GM10266 (cell line): ENCODE data around the gene LUC7L3.

ENCODE experiments used
- DNase-seq: peaks from one replicate; pipeline ENCODE4 v3.0.0; 2012; ENCODE audit errors: extremely low spot score
- TF ChIP-seq, protein P1 (sequence below): IDR thresholded peaks from 2 replicates; pipeline ENCODE4 v1.5.1; 2012; ENCODE audit warnings: mild to moderate bottlenecking, low read depth; ENCODE audit not compliant: control insufficient read depth, insufficient read depth; ENCODE audit errors: missing control alignments

Gene LUC7L3

GRCh38 chr17:50692448-50693035 lies 26.9 kb upstream of the LUC7L3 start:
- no peak for DNase-seq
- TF ChIP-seq, protein P1, sequence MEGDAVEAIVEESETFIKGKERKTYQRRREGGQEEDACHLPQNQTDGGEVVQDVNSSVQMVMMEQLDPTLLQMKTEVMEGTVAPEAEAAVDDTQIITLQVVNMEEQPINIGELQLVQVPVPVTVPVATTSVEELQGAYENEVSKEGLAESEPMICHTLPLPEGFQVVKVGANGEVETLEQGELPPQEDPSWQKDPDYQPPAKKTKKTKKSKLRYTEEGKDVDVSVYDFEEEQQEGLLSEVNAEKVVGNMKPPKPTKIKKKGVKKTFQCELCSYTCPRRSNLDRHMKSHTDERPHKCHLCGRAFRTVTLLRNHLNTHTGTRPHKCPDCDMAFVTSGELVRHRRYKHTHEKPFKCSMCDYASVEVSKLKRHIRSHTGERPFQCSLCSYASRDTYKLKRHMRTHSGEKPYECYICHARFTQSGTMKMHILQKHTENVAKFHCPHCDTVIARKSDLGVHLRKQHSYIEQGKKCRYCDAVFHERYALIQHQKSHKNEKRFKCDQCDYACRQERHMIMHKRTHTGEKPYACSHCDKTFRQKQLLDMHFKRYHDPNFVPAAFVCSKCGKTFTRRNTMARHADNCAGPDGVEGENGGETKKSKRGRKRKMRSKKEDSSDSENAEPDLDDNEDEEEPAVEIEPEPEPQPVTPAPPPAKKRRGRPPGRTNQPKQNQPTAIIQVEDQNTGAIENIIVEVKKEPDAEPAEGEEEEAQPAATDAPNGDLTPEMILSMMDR: no peak

DNA sequence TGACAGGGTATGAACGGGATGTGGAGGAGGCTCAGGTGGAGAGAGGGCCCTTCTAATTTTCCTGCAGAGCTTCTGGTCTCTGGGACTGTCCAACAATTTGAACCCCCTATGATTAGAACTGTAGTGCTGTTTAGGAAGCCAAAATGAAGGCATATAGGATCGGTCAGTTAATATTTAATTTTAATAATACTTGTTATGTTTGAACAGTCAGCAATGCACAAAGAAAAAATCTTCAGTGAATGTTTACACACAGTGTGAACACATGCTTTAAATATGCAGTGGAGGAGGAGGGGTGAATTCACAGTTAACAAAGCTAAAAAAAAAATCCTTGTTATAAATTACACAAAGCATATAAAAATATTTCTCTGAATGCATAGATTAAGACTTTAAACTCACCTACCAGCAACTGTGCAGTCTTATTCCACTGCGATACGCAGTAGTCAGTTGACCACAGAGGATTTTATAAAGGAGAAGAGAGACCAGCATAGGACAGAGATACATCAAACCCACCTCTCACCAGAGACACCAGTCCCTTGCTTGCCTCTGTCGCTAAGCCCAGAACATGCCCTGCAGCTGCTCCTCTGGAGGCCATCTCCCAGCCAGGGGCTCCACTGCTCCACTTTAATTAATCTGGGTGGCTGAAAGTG lies 26.2 kb upstream of the LUC7L3 start:
- TF ChIP-seq, protein P1: no peak
- no peak for DNase-seq

- TF ChIP-seq, protein P1: no peak
- no peak for DNase-seq
Measured at GRCh38 chr17:50696365-50696879, 23.0 kb upstream of the LUC7L3 start.

DNA sequence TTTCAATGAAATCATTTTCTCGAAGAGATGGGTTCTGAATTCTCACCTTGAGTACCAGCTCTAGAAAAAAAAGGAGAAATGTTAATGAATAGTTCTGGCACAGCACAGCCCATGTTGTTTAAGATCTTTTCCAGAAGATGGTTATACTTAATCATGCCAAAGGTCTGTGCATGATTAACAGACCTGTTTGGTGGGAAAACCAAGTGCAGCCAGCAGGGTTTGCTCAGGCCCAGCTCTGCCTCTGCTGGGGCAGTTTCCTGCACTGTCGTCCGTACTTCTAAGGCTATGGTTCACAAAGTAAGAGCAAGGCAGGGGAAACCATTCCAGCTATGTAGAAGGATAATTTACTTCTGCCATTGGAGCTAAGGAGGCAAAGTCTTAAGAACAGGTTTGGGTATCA lies 22.3 kb upstream of the LUC7L3 start:
- TF ChIP-seq, protein P1: no peak
- DNase-seq: no peak

DNA sequence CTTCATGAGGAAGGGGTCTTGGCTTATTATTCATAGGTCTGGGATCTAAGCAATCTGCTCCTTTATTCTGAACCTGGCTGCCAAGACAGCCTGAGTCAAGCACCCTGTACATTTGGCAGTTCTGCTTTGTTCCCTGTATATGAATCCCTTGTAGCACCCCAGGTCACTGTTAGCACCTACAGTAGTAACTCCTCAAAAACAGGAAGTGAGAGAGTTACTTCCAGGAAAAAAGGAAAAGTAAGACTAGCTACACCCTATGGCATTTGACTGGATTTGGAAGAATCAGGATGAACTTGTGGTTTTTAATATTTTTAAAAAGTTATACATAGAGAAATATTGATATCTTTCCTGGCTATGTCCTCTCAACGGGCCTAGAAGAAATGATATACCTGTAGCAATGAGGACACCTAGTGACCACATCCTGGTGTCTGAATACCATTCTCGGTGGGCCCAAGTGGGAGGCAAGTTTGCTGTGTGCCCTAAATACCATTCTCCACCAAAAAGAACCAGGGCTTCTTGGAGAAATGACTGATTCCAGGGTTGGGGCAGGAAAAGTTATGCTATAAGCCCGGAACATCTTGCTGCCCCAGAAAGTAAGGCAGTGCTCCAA lies 21.6 kb upstream of the LUC7L3 start:
- TF ChIP-seq, protein P1: no peak
- no peak for DNase-seq

GRCh38 chr17:50699410-50699809 lies 20.0 kb upstream of the LUC7L3 start:
- TF ChIP-seq, protein P1: no peak
- DNase-seq: no peak

- no peak for DNase-seq
- TF ChIP-seq, protein P1: no peak
Measured at GRCh38 chr17:50703162-50703561, 16.2 kb upstream of the LUC7L3 start.
